ENCODE measurements around the gene KTN1.

The KTN1 gene

DNA sequence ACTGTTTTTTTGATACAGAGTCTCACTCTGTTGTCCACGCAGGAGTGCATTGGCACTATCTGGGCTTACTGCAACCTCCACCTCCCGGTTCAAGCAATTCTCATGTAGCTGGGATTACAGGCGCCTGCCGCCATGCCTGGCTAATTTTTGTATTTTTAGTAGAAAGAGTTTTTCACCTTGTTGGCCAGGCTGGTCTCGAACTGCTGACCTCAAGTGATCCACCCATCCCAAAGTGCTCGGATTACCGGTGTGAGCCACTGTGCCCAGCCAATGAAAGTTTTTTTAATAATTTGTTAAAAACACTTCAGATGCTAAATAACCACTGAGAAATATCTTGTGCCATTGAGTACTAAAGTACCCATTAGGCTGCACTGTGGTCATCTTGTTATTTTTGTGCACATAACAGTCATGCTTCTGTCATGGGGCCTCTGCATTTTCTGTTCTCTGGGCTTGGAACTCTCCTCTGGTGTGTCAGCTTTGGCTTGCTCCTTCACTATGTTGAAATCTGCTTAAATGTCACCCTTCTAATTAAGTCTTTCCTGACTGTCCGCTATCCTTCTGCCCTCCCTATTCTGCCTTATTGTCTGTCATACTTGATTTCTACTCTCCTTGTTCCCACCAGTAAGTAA lies 105.1 kb downstream of the KTN1 start:
- no peak for DNase-seq

DNA sequence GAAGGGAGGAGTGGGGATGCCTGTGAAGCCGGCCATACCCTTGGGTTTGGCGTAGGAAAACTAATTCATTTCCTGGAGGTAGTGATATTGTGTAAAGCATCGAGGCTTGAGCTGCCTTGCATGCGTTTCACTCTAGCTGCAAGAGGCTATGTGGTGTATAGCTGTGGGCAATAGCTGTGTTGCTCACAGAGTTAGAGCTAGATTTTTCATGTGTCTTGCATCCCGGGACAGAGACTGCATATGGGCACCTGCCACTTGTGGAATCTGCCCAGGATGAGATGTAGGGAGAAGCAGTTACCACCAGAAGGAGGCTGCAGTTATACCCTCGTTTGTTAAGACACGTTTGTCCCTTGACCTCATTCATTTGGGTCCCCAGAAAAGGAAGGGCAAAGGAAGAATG lies 106.7 kb downstream of the KTN1 start:
- no peak for DNase-seq

DNA sequence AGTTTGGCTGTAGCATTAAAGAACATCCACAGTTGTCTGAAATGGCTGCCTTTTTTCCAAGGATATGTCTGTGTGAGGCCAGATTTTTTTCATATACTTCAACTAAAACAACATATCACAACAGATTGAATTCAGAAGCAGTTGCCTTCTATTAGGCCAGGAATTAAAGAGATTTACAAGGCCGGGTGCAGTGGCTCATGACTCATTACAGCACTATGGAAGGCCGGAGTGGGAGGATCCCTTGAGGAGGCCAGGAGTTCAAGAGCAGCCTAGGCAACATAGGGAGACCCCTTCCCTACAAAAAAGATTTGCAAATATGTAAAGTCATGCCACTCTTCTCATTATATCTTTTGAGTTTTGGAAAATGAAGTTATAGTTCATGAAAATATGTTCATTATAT lies 108.6 kb downstream of the KTN1 start:
- no peak for DNase-seq

DNA sequence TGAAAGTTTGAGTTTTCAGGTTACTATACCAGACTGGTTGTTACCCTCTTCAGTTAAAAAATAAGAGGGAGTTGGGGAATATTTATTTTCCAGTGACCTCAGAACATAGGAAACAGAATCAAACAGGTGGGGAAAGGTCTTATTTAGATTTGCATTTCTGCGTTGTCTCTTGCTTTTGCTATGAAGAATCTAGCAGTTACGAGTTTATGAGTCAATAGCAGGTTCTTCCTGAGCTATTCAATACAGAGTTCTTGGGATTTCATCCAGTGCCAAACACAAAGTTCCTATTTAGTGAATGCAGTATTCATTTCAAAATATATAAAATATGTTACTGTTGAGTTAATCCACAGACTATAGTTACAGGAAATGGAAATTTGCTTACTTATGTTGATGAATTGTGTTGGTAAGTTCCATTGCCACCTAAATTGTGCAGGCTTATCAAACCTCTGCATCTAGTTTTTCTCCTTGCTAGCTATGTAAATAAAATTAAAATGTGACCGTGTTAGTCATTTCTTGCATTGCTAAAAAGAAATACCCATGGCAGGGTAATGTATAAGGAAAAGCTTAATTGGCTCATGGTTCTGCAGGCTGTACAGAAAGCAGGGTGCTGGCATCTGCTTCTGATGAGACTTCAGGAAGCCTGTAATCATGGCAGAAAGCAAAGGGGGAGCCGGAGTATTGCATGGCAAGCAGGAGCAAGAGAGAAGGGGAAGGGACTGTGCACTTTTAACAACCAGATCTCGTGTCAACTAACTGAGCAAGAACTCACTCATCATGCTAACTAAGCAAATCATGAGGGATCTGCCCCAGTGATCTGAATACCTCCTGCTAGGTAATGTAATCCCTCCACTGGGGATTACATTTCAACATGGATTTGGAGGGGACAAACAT lies 110.2 kb downstream of the KTN1 start:
- DNase-seq = no peak

DNA sequence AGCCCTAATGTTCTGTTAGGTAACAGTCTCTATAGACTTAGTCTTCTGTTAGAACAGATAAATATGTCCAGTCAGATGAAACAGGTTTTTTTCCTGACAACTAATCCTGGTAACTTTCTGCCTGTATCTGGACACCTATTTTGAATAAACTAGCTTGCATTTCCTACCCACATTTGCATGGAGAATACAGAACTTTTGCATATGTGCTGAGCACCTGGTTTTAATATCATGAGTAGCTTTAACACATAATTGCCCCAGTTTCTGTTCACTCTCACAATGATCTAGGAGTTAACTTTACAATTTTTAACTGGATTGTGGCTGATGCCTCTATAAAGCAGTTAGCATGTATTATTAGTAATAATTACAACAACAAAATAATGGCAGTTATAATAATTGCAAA lies 111.7 kb downstream of the KTN1 start:
- DNase-seq = no peak

DNA sequence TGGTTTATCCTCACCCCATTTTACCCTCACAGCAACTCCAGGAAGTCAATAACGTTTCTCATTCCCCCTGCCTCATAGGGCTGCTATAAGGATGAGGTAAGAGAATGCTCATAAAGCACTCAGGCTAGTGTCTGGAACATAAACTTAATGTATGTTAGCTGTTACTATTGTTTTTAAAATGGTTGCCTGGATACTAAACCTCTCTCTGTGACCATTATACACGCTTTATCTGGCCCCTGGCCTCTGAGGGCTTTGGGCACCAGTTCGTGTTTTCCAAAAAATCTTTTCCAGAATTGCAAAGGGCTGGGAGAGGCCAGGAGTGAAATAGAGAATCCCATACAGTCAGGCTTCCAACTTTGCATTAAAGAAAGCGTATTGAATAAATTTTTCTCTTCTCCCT lies 113.9 kb downstream of the KTN1 start:
- DNase-seq = no peak

DNA sequence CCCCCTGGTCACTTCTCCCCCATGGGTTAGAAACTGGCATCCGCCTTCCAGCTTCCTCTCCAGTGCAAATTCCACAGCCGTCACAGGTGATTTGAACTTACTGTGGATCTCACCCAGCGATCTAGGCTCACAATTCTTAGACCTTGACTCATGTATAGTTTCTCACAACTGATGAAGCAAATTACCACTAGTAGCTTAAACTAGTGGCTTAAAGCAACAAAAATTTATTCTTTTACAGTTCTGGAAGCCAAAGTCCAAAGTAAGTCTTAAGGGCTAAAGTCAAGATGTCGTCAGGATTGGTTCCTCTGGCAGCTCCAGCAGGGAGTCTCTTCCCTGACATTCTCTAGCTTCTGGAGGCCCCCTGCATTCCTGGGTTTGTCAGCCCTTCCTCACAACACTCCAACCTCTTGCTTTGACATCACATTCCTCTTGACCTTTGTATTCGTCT lies 117.4 kb downstream of the KTN1 start:
- no peak for DNase-seq

DNA sequence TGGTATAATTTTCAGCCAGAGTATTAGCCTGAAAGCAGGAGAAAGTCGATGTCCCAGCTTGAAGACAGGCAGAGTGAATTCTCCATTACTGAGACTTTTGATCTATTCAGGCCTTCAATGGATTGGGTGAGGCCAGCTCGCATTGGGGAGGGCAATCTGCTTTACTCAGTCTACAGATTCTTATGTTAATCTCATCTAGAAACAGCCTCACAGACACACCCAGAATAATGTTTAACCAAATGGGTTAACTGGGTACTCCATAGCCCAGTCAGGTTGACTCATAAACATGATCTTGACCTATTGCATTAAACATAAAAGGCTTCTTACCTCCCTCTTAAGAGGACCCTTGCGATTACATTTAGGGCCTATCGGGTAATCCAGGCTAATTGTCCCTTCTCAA lies 118.0 kb downstream of the KTN1 start:
- no peak for DNase-seq

DNA sequence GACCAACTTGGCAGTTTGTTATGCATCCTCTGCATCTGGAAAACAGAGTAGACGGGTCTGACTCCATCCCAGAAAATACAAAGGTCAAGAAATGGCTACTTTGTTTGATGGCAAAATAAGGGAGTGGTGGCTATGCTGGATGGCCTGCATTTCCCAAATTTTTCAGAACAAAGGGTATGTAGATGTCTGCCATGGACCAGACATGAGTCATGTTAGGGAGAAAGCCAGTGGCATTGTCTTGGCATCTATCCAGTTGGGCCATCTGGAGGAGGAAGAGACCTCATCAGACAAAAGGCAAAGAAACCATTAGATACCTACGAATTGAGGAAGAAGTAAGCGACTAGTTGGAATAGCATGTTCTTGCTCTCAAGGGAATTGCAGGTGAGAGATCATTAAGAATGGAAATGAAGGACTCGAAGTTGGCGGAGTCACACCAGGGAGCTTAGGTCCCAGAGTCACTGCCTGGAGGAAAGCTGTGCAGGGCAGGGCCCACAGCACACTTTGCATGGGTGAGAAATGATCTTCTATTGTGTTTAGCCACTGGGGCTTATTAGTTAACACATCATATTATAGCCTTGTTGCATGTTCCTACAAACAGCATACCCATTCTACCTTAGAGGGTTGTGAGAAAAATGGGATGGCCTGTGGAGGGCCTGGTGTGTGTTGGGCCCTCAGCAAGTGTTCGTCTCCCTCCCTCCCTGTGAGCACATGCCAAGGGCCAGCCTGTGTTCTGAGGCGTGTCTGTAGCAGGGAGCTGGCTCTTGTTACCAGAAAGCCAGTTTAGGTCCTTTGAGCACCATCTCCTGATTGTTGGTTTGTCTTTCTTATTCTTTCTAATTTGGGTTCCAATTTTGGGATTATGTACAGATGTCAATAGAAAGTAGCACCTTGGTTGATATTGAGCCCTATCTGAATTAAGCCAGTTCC lies 119.4 kb downstream of the KTN1 start:
- DNase-seq = no peak

DNA sequence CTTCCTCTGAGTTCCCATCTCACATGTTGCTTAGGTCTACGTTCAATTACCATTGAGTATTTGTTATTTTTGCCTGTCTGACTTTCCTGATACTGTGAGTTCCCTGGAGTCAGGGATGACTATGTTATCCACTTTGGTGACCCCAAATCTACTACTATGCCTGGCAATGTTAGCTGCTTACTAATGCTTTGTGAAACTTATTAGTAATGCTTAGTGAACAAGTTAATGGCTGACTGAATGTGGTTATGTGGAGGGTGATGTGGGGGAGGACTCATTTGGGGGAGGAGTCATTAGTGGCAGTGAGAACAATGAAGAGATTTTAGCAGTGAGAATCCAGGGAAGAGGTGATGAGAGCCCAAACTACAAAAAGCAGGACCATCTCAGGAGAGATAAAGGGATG lies 121.6 kb downstream of the KTN1 start:
- no peak for DNase-seq

DNA sequence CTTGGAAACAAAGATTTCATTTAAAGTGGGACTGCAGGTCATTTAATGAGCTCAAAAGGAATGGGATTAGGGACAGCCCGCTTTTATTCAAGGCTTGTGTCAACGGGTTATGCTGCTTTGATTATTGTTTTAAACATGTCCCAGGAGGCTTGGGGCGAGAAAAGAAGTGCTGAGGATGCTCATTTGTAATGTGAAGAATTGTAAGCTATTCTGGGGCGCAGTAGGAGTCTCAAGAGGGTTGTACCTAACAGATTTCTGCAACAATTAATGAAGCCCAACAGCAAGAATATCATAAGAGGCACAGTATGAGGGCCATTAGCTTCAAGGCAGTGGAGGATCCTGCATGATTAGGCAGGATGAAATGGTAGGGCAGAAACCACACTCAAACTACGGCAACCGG lies 122.5 kb downstream of the KTN1 start:
- no peak for DNase-seq

DNA sequence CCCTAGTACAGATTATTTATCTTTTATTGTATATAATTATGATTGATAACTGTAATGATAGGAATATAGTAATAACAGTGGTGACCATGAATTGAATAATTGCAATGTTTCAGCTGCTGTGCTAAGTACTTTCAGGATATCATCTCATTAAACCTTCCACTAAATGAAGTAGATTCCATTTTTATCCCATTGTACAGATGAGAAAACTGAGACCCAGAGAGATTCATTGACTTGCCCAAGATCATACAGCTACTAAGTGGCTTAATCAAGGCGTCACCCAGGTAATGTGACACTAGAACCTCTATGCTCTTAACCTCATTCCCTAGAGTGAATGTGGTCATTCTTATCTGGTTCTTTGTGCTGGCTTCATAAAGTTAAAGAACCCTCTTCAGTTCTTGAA lies 124.6 kb downstream of the KTN1 start:
- no peak for DNase-seq

DNA sequence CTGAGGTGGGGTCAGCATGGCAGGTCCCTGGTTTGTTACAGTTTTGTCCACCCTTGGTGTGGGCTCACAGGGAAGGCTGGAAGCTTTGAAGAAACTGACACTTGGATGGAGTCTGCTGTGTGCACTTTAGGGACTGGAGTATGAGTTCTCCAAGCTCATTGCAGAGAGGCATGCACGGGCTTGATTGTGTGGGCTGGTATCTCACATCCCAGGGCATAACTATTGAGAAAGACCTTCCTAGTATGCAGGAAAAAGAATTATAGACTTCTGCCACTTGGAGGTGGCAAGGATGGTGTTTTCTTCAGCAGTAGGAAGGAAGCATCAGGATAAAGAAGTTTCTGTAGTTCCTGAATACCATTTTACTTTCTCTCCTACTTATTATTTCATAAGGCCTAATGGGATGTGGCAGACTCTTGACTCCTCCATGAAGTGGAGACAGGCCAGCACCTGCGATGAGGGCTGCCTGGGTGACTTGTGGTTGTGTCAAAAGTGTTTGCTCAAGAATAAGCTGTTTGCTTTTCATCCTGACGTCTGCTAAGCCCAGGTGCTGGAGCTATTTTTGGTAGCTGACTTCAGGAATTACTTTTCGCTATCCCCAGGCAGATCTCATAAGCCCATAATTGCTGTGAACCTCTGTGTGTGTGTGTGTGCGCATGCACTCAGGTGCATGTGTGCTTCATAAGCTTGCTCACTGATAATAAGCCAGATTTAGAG lies 125.8 kb downstream of the KTN1 start:
- no peak for DNase-seq

DNA sequence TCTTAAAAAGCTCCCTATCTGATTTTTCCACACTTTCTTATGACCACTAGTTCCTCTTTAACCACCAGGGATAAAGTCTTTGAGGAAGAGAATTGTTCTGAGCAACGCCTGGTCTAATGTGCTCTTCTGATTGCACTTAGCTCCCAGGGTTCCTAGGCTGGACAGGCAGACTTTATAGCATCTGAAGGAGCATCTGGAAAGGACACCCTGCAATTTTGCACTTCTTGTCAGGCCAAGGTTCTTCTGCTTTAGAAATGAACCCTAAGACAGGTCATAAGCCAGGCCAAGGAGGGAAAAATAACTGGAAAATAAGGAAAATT lies 126.3 kb downstream of the KTN1 start:
- no peak for DNase-seq

DNA sequence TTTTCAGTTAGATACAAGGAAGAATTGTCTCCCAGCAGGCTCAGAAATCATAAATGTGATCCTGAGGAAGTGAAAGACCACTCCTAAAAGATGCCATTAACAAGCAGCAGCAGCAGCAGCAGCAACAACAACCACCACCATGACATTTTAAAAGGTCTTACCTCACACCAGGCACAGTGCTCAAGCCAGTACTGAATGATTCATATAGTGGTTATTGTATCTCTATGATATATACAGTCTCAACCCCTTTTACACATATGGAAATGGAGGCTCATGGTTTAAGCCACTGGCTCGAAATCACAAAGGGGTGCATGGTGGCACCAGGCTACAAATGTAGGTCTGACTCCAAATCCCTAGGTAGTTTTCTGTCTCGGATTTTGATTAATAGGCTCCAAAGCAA lies 126.9 kb downstream of the KTN1 start:
- no peak for DNase-seq

DNA sequence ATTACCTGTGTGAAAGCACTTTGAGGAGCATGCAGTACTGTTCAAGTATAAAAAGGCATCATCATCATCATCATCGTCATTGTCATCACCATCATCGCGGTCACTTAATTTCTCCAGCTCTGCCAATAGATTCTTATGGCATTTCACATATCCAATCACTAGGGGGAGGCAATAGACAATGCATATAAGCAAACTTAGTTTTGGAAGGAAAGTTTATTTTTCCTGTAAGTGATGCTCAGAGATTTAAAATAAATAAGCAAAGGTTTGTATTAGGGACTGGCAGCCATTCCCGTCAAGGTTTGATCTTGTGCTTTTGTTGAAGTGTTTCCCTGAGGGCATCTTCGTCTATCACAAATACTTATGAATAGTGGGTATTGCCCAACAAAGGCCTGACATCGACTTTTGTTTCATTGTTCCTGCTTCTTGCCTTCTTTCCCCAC lies 127.4 kb downstream of the KTN1 start:
- DNase-seq = peak; percentile 19

DNA sequence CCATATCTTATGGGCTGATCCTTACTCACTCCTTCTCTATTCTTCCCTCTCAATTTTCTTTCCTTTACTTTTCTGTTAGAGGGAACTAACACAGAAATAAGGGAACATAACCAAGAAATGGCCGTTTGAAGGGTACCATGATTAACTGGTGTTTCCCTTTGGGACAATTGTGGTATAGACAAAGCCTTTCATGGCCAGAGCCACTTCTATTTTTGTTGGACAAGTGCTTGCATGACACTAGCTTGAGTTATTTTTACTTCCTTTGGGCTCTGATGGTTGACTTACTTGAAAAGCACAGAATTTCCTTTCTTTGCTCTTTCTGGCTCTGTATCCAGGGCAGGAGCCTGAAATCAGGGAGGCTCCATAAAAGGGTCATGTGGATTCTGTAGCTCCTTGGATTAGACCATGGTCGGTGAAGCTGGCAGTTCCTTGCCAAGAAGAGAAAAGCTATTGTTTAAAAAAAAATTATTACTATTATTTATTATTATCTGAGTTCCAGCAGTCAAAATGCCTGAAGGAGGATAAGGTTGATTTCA lies 130.6 kb downstream of the KTN1 start:
- no peak for DNase-seq

DNA sequence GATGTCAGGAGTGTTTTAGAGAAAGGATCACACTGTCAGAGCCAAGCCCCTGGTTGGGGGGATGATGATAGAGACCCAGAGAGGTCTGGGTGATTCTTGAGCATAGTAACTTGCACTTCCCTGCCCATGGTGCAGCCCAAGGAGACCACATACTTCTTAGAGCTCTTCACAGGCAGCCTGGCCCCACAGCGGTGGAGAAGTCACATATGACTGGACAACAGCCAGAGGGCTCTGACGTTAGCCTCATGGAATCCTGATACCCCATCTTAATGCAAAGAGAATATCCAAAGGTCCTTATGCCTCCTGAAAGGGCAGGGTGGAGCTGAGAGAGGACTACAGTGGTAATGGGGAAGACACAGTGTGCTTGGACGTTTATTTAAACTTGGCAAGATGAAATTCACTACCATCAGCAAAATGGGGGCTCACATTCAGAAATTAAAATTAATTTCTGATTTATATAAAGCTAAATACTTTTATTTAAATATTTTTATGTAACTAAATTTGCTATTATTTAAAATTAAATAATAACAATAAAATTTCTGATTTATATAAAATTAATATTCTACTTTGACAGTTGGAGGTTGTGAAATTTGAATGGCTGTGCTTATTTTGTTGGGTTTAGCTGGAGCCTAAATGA lies 131.3 kb downstream of the KTN1 start:
- no peak for DNase-seq

DNA sequence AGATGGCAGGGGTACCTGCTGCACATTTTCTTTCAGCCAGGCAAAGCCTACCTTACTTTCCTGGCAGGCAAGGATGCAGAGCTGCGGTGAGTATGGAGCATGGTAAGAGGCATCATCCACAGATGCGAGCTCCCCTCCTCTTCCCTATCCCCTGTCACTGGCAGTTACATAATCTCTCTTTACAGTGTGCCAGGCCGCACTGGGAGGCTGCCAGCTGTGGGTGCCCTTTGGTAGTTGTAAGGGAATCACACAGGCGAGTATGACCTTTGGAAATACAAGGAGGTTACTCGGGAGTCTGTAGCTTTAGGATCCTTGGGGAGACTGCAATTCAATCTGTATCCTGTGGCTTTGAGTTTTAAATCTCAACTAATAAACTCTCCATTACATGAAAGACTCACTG lies 132.5 kb downstream of the KTN1 start:
- no peak for DNase-seq

DNA sequence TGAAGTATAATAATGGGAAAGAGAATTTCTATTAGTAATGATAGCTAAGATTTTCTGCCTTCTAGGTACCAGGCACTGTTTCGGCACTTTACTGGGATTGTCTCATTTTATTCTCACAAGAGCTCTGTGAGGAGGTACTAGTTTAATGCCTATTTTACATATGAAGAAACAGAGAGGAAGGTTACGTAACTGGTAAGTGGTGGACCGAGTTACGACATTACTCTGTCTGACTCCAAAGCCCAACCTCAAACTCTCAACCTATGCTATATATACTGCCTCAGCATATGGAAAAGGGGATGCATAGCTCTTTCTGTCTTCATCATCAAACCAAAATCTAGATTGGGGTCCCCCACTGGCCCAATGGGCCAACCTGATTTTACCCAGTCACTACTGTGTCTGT lies 133.5 kb downstream of the KTN1 start:
- DNase-seq = no peak

DNA sequence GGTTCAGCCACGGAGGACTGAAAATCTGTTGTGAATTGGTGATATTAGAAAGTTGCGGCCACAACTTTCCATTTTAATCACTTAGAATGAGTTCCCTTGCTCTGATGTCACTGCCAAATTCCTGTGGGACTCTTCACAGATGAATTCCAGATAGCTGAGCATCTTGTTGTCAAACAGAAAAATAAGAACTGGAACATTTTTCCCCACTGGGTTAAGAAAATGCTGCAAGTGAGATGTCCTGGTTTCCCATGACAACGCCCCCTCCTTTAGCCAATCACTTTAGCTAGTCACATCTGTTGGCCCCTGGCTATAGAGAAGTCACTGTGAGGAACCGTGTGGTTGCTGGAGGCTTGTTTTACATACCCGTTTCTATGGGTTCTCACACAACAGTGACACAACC lies 135.9 kb downstream of the KTN1 start:
- no peak for DNase-seq

DNA sequence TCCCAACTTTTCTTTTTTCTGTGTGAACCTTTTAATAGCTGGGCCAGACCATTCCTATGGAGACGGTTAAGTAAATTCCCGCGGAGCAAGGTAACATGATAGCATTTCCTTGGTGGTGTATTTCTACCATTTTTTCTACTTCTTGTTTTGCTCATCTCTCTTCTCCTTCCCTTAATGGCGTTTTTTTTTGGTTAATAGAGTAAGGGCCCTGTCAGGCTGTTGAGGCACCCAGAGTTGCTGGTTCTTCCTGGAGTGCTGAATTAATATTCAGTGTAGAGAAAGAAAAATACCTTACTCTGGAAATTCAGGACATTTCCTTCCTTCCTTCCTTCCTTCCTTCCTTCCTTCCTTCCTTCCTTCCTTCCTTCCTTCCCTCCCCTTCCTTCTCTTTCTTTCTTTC lies 137.6 kb downstream of the KTN1 start:
- DNase-seq = no peak

Measured in NCI-H1694 (cell line).